HG03159 (cell line): Measurements from ENCODE around the gene B3GNT7.

Source experiments
- ATAC-seq: cut with Tn5 transposase; IDR thresholded peaks from one replicate; pipeline ENCODE4 v1.9.1; 2021; ENCODE audit warnings: mild to moderate bottlenecking, moderate library complexity; ENCODE audit not compliant: unreplicated experiment

B3GNT7 gene

DNA sequence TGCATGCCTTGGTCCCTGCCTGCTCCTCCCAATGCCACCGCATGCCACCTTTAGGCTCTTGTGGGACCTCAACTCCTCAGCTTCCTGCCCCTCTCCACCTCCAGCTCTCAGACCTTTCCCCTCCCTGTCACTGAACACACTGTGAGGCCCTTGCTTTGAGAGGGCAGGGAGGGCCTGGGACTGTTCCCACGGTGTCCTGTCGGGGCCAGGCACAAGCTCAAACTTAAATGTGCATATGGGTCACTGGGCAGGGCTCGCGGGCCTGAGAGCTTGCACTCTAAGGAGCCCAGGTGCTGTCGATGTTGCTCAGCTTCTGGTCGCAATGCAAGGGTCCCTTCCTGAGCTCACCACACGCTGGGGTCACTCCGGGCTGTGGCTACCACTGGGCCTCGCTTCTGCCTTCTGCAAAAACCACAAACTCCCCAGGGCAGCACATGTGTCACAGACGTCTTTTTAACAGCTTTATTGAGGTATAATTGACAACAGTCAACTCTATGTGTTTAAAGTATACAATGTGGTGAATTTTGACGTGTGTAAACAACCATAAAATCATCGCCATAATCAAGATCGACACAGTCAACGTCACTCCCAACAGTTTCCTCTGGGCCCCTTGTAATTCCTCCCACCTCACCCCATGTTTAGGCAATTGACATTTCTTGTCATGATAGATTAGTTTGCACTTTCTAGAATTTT is 11.9 kb upstream of the B3GNT7 start:
- no peak for ATAC-seq

DNA sequence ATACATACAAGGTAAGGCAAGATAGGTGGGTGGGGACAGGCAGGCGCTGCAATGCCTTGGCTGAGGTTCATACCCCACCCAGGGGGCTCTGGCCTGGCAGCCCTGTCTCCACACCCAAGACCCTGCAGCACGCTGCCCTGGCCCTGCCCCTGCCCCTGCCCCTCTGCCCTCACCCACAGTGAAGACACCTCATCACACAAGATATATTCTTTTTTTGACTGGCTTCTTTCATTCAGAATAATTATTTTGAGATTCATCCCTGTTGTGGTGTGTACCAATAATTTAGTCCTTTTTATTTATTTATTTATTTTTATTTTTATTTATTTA is 11.4 kb upstream of the B3GNT7 start:
- ATAC-seq: no peak

DNA sequence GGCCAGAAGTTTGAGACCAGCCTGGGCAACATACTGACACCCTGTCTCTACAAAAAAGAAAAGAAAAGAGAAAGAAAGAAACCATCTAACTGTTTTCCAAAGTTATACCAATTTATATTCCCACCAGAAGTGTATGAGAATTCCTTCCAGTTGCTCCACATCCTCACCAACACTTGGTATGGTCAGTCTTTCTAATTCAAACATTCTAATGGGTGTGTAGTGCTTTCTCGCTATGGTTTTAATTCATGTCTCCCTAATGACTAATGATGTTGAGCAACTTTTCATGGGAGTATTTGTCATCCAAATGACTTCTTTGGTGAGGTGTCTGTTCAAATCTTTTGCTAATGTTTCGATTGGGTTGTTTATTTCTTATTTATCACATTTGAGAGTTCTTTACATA is 10.5 kb upstream of the B3GNT7 start:
- no peak for ATAC-seq

DNA sequence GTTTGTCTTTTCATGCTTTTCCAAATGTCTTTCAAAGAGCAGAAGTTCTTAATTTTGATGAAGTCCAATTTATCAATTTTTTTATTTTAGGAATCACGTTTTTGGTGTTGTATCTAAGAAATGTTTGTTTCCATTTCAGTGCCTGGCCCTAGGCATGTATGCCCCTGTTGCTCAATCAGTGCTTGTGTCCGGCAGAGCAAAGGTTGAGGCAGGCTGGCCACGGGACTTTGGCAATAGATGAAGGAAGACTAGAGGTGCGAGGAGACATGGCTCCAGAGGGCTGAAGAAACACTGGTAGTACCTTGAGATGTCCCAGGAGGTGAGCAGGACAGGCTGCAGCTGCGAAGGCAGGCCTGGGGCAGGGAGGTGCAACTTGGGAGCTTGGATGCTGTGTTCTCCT is 10.1 kb upstream of the B3GNT7 start:
- no peak for ATAC-seq

DNA sequence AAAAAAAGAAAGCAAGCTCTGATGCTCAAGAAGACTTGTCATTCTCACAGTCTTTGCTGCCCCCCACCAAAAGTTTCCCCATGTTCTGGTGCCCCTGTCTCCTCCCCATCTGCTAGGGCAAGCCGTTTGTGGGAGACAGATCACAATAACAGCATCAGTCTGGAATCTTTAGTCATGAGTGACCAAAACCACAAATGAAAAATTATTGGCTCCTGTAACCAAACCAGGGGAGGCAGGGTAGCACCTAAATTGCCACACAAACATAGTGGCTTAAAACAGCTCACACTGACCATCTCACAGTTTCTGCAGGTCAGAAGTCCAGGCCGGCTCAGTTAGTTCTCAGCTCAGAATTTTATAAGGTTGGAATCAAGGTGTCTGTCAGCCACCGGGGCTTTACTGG is 9.1 kb upstream of the B3GNT7 start:
- no peak for ATAC-seq

DNA sequence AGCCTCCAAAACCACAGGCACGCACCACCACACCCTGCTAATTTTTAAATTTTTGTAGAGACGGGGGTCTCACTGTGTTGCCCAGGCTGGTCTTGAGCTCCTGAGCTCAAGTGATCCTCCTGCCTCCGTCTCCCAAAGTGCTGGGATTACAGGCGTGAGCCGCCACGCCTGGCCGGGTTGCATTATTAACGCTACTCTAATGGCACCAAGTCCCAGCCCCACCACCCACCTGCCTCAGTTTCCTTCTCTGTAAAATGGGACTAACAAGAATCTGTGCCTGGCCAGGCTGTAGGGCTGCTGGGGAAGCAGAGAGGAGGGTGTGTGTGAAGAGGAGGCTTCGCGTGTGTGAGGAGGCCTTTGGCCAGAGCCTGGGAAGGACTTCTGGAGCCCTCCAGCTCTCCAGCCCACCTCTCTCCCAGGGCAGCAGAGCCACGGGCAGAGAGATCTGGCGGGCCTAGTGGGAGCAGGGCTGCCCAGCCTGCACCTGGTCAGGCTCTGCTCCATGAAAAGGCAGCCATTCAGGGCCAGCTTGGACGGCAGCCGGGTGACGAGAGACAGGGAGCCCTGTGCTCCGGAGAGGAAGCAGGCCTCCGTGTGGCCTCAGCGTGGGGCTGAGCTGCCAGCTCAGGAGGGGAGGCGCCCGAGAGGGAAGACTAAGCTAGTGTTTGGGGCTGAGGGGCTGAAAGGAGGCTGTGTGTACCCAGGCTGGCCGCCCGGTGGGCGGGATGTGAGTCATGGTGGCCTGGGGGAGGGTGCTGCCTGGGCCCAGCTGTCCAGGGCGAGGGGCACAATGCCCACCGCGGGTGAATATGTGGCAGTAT is 7.4 kb upstream of the B3GNT7 start:
- ATAC-seq: no peak

DNA sequence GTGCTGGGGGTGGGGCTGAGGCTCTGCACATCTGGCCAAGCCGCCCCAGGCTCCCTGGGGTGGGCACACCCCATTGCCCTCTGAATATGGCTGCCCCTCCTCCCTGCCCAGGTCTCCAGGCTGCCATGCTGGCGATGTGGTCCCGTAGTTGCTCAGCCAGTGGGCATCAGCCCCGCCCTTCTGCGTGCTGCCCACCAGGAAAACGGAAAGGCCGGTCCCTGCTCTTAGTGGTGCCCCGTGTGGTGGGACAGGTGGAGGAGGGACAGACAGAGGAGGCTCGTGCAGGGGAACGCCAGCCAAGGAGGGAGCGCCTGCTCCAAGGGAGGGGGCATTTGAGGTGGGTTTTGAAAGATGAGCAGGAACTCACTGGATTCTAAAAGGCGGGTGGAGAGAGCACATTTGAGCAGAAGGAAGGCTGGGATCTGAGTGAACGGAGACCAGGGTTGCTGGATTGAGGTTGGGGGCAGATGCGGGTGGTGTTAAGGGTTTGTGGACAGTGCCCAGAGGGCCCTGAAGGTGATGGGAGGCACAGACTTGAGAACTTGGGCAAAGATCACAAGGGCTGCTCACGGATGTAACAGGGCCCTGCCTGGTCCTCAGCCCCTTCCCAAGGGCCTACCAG is 6.7 kb upstream of the B3GNT7 start:
- ATAC-seq: no peak

DNA sequence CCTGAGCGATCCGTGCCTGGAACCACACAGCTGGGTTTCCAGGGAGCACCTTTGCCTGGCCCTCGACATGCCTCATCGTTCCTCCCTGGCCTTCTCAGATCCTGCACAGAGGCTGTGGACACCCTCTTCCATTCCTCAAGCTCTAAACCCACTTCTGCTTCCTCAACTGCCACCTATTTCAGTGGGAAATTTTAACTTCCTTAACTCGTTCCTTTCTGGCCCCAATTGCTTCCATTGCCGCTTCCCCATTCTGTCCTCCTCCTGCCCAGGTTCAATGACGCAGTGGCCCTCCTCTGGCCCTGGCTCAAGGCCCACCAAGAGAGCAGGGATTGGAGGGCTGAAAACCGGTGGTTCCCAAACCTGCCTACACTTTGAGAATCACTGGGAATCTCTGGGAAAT is 4.8 kb upstream of the B3GNT7 start:
- ATAC-seq: no peak

DNA sequence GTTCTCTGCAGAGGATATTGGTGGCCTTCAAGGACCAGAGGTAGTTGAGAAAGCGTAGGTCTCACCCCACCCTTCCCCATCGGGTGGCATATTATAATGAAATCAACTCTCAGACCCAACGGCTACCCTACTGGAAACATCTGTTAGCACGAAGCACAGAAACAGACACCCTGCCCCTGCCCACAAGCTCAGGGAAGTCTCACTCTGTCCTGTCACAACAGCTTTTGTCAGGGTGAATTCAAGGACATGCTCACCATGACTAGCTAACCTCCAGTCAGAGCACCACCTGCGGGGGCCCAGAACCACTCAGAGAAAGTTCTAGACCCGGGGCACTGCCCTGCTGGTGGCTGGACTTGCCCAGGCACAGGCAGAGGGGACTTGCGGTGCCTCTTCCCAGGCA is 3.5 kb upstream of the B3GNT7 start:
- ATAC-seq: no peak

DNA sequence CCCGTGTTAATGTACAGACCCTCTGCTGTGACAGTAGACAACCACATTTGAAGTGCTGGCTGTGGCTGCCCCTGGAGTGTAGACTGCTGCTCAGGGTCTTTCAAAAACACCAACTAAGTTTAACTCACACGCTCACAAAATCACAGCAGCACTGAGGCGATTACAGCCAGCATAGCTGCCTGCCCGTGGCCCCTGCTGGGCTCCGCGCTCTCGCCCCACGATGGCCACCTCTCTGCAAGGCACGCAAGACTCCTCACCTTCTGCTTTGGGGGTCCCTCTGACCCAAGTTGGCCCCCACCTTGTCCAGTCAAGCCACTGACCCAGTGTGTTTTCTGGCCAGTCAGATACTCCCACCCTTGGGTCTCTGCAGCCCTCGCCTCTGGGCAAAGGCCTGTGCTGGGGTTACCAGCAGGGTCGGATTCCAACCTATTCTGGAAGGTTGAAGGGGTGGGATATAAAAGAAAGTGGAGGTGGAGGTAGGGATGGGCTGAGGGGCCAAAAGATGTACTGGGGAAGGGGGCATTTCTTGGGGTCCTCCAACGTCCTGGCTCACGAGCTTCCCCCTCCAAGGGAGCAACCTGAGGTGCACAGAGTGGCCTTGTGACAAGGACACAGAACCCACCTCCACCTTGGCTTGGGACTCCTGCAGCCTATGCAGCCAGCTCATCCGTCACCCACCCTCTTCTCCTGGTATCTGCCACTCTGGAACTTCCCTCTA is 2.9 kb upstream of the B3GNT7 start:
- ATAC-seq: no peak

DNA sequence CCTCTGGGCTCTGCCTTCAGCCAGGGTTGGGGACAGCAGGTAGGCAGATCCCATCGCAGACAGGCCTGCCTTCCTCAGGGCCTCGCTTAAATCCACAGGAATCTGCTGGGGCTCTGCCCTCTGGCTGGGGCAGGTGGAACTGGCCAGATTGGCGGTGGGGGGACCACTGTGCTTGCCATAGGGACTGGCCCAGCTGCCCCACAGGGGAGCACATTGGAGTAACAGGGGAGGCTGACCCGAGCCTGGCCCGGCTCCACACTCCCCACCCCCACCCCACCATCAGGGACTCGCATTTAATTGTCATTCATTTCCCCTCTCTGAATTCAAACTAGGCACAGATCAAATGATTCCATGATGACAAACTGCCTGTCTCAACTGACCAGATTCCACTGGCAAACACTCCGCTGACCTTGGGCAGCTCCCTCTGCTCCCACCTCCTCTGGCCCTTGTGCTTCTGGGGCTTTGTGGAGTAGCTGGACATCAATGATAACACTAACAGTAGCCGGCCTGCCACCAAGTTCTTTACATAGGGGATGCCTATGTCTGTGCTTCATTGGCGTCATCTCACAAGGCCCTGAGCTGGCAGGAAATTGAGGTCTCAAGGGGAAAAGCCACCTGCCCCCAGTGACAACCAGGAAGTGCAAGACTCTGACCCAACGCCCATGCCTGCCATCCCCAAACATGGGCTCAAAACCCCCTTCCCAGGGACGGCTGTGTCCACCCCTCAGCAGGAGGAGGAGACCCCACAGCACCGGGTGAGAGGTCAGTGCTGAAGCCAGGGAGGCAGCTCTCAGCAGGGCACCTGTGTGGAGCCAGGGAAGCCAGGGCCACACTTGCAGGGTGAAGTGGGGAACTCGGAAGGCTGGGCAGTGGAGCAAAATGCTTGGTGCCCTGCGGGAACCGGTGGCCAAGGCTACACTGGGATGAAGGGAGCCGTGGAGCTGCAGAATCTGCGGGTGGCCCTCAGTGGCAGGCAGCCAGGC is 2.1 kb upstream of the B3GNT7 start:
- ATAC-seq: peak; percentile 36

DNA sequence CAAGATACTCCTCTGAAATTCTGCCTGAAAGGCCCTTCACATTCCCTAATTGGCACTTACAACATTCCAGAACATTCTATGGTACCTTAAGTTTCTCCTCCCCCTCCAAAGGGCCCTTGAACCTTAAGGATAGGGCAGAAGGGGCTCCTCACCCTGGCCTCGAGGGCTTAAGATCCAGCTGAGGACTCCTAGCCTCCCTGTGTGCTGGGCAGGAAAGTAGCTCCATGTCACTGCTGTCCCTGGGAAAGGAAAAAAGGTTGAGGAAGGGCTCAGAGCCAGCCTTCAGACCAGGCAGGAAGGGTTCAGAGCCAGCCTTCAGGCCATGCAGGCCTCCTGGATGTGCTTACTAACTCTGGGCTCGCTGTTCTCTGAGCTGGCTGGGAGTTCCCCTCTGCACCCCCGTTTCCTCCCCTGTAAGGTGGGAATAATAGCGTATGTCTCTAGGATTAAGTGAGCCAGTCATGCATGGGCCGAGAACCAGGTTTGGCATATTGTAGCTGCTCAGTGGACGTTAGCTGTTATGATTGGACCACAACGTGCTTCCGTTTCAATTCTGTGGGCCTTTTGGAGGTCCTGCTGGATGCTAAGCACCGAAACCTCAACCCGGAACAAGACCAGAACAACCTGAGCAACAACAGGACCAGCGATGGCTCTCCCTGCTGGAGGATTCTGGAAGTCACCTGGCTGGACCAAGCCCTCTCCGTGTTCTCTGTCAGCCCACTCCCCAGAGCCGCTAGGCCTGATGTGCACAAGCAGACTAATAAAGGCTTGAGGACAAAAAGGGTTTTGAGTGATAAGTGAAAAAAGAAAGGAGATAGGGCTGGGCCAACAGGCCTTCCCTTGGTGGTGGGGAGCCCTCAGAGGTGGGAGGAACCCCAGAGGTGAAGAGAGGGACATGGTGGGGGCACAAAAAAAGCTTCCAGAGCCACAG is 1.0 kb upstream of the B3GNT7 start:
- peak; percentile 48 for ATAC-seq

DNA sequence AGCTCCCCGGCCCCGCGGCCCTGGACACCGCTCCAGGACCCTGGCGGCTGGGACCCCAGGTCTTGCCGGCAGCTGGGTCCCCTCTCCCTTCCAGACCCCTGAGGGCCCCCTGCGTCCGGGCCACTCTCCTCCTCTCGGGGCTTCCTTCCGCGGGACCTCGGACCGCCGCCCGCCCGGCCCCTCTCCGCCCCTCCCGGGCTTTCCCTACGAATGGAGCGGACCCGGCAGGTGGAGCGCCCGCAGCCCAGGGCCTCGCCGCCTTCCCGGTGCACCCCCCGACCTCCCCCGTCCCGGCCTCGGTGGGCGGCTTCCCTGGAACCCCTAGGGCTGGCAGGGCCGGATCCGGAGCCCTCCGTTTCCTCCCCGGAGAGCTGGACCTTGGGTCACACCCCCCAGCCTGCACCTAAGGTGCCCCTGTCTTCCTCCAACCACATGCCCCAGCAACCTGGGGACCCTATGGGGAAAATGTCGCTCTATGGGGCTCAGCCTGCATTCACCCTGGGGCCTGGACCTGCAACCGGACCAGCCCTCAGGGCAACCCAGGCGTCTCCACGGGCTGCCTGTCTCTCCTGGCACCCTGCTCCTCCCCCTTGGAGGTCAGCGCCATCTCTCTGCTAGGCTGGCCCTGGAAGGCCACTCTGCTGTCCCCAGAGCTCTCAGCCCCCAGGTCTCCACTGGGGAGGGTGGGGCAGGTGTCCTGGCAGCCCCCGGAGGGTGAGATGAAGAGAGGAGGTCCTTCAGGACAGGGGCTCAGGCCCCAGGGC is 730 bp downstream of the B3GNT7 start:
- ATAC-seq: no peak

DNA sequence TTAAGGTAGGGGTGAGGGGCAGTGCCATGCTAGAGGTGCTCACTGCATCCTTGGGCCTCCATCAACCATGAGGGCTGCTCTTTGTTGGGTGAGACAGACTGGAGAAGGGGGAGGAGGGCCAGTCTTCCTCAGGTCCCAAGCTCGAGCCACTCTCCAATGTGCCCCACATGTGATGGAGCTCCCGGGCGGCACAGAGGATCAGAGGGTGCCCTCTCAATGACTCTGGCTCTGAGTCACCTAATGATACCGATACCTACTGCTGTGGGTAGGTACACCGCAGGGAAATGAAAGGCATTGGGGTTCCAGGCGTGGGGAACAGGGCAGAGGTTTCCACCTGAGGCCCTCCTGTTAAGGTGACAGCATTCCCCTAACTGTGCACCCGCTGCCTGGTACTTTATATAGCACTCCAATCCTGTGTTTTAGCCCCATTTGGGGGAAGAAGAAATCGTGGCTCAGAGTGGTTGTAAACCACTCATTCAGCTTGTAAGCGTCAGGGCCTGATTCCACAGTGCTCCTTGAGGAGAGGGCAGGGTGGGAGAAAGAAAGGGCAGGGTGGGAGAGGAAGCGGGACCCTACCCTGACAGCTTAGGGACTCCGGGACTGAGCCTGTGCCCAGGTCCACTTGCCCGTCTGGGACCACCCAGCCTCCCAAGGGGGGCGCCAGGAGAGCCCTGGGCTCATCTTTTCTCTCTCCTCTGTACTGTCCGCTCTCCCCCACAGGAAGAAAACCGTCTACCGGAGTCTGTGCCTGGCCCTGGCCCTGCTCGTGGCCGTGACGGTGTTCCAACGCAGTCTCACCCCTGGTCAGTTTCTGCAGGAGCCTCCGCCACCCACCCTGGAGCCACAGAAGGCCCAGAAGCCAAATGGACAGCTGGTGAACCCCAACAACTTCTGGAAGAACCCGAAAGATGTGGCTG is 1.8 kb downstream of the B3GNT7 start:
- ATAC-seq: no peak

DNA sequence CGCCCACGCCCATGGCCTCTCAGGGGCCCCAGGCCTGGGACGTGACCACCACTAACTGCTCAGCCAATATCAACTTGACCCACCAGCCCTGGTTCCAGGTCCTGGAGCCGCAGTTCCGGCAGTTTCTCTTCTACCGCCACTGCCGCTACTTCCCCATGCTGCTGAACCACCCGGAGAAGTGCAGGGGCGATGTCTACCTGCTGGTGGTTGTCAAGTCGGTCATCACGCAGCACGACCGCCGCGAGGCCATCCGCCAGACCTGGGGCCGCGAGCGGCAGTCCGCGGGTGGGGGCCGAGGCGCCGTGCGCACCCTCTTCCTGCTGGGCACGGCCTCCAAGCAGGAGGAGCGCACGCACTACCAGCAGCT is 2.4 kb downstream of the B3GNT7 start:
- no peak for ATAC-seq

DNA sequence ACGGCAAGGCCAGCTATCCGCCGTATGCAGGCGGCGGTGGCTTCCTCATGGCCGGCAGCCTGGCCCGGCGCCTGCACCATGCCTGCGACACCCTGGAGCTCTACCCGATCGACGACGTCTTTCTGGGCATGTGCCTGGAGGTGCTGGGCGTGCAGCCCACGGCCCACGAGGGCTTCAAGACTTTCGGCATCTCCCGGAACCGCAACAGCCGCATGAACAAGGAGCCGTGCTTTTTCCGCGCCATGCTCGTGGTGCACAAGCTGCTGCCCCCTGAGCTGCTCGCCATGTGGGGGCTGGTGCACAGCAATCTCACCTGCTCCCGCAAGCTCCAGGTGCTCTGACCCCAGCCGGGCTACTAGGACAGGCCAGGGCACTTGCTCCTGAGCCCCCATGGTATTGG is 3.1 kb downstream of the B3GNT7 start:
- no peak for ATAC-seq

DNA sequence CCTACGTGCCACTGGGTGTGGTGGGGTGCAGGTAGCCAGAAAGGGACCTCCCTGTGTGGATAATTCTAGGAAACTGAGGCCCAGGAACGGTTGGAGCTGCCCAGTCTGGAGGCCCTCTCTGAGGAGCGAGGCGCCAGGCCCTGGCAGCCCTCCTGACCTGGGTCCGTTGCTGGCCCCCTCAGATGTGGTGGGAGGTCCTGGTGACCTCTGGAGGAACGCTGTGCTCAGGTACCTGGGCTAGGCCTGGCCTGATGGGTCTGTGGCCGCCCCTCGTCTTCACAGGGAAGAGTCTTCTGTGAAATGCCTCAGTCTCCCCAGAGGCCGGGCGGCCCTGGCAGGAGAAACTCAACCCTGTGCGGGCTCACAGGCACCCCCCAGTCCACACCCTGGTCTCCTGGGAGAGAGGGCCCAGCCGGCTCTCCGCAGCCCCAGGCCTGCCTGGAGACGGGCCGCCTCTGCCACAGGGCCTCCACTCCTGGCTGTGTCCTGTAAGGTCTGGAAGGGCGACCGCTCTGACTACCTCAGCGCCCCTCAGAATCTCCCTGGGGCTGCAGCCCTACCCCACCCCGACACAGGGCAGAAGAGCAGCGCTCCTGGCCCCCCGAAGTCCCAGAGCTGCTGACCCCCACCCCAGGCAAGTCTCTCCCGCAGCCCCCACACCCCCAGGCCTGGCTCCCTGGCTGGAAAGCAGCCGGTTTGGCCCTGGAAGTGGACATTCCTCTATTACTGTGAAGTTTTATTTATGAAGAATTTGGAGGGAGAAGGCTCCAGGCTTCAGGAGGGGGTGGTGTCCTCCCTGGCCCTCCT is 3.7 kb downstream of the B3GNT7 start:
- no peak for ATAC-seq
